Measurements from ENCODE around the gene CAPN15.
A peak's percentile ranks its signal among the peaks of the same experiment; 100 is the strongest.
"Not testable (repeated sequence)": the region's sequence is repeated elsewhere in the genome, so short reads cannot be mapped to it uniquely, and the experiment has no call there.

Gene CAPN15

DNA sequence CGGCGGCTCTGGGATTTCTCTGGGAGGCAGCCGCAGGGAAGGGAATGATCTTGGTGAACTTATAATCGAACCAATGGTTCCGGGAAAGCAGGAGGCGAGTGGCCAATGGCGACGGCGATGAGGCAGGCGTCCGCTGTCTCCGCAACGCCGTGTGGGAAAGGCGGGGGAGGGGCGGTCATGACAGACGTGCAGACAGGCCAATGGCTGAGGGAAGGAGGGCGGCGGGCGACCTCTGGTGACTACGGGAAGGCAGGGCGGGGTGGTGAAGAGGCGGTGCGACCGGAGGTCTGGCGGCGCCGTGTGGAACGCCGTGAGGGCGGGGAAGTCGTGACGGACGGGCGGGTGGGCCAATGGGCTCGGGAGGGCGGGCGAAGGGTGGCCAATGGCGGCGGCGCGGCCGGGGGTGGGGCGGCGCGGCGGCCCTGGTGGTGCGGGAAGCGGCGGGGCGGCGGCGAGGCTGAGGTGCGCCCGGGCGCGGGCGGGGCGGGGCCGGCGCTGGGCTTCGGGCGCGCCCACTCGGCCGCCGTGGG, 62.2 kb downstream of the CAPN15 start, which contains the start of gene RAB40C:
RAB40C (plus strand) TSS at position 409 of the 530 bp plus-strand sequence. CDS start 226 bp downstream, outside the sequence.
- DNase-seq (ENCODE audit: low read depth in 1 of 2, low spot score in 1 of 2) = peak; percentile 97 to 98

DNA sequence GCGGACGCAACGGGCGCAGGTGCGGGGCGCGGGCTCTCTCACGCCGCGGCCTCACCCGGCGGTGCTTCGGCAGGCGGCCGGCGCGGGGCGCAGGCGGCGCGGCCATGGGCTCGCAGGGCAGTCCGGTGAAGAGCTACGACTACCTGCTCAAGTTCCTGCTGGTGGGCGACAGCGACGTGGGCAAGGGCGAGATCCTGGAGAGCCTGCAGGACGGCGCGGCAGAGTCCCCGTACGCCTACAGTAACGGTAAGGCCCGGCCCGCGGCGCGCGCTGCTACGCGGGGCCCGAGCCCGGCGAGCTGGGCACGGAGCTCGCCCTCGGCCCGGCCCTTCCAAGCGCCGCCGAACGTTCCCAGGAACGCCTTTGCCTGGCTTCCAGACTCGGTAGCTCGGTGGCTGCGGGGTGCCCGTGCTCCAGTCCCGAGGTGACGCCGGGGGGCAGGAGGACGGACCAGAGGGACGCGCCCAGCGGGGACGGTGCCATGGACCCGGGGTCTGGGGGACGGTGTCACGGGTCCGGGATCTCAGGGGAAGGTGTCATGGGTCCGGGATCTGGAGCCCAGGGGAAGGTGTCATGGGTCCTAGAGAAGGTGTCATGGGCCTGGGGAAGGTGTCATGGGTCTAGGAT, 62.8 kb downstream of the CAPN15 start:
- no peak for DNase-seq (ENCODE audit: low read depth in 1 of 2, low spot score in 1 of 2)

DNA sequence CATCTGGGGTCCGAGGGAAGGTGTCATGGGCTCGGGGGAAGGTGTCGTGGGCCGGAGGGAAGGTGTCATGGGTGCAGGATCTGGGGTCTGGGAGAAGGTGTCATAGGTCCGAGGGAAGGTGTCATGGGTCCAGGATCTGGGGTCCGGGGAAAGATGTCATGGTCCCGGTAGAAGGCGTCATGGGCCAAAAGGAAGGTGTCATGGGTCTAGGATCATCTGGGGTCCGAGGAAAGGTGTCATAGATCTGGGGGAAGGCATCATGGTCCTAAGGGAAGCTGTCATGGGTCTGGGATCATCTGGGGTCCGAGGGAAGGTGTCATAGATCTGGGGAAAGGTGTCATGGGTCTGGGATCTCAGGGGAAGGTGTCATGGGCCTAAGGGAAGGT, 63.3 kb downstream of the CAPN15 start:
- no peak for DNase-seq (ENCODE audit: low read depth in 1 of 2, low spot score in 1 of 2)

DNA sequence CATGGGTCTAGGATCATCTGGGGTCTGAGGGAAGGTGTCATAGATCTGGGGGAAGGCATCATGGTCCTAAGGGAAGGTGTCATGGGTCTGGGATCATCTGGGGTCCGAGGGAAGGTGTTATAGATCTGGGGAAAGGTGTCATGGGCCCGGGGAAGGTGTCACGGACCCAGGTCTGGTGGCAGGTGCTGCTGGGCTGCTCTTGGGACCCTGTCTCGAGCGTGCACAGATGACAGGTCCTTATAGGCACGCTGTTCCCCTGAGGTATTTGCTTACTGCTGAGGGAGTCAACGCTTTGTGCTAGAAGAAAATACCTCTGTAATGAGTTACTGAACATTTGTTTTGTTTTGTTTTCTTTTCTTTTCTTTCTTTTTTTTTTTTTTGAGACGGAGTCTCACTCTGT, 63.7 kb downstream of the CAPN15 start:
- no peak for DNase-seq (ENCODE audit: low read depth in 1 of 2, low spot score in 1 of 2)

DNA sequence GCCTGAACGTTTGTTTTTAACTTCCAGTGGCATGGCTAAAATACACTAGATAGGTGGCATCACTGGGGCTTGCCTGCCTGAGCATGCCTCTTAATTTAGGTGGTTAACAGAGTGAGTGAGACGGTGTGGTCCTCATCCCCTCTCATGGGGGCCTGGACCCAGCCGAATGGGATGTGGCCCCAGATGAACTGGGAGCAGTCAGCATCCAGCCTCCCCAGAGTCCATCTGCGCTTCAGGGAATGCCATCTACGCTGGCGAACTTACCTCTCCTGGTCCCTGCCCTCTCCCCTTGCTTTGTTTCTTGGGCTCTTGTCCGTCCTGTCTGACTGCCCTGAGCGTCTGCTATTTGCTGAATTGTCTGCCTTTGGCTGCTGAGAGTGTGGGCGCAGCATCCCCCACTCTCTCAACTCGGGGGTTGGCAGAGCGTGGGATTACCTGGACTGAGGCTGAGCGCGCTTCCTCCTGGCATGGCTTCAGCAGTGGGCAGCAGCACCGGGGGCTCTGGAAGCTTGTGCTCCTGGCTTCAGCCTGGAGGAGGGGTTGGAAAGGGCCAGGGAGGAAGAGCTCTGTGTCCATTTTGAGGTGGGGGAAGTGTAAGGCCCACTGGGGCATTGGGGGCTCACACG, 64.5 kb downstream of the CAPN15 start:
- no peak for DNase-seq (ENCODE audit: low read depth in 1 of 2, low spot score in 1 of 2)

DNA sequence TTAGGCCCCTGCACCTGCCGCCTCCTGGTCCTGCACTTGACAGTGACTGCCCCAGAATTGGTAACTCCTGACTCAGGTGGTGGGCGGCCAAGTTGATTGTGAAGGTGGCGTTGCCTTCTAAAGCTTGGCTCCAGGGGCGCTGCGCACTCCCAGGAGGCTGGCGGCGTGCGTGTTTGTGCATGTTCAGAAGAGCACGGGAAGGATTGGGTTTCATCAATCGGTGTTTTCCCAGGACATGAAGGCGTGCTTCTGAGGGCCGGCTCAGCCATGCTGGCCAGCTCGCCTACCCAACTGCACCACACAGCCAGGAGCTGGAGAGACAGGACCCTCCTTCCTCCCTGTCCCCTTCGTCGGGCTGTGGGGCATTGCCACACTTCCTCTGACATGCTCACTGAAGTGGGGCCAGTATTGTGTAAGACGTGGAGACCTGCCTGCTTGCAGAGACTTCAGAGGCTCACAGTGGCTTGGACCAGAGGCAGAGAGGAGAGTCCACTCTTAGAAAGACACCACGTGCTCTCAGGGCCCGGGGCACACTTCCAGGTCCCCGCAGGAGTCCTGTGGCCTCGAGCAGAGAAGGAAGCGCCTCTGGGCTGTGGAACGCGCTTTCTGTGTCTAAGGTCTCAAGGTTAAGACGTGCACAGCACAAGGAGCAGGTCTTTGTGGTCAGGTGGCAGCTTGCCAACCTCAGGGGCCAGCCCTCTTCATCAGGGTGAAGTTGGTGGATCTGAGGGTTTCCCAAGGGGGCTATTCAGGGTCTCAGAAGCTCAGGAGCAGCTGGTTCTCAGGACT, 65.2 kb downstream of the CAPN15 start:
- no peak for DNase-seq (ENCODE audit: low read depth in 1 of 2, low spot score in 1 of 2)

DNA sequence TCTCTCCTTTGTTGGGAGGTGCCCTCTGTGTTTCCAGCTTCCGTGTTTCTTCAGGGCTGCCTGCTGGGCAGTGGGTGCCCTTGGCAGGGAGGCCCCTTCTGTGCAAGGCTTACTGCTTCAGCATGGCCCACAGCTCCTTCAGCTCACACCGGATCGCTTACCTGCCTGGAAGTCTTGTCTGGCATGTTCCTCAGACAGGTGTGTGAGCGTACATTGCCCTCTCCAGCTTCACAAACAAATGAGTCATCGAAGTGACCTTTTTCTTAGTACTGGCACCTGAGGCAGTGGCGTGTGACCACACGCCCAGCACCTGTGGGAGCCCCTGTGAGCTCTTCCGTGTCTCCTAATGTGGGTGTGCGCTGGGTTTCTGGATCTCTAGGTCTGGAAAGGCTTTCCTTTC, 65.9 kb downstream of the CAPN15 start:
- no peak for DNase-seq (ENCODE audit: low read depth in 1 of 2, low spot score in 1 of 2)

DNA sequence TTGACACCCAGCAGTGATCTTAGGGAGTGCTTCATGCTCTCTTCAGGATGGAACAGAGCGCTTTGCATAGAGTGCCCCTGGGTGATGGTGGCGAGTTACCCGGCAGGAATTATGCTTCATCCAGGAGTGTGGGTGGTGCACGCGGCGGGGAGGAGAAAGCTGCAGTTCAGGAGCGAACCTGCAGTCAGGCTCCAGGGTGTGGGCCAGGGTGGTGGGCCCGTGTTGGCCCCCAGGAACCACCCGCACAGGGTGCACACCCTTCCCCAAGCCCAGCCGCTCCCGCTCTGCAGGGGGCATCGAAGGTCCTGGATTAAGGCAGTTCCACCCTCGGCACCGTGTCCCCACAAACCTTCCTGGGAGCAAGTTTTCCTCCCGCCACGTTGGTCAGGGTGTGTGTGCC, 66.3 kb downstream of the CAPN15 start:
- no peak for DNase-seq (ENCODE audit: low read depth in 1 of 2, low spot score in 1 of 2)

DNA sequence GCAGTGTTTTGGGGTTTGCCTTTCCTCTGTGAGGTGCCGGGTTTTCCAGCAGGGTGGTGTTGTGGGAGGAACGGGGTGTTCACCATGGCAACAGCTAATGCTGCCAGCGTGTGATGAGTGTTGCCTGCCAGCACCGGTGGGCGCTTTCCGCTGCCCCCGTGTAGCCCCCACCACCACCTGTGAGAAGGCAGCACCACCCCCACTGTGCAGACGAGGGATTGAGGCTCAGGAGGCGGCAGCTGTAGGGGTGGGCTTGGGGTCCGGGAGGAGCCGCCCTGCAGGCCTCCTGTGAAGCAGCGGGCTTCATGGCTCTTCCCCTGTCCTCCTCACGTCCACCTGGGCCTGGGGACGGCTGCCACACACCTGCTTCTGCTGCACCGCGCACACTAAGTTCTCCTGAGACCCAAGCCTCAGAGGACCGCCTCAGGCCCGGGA, 67.6 kb downstream of the CAPN15 start:
- no peak for DNase-seq (ENCODE audit: low read depth in 1 of 2, low spot score in 1 of 2)

DNA sequence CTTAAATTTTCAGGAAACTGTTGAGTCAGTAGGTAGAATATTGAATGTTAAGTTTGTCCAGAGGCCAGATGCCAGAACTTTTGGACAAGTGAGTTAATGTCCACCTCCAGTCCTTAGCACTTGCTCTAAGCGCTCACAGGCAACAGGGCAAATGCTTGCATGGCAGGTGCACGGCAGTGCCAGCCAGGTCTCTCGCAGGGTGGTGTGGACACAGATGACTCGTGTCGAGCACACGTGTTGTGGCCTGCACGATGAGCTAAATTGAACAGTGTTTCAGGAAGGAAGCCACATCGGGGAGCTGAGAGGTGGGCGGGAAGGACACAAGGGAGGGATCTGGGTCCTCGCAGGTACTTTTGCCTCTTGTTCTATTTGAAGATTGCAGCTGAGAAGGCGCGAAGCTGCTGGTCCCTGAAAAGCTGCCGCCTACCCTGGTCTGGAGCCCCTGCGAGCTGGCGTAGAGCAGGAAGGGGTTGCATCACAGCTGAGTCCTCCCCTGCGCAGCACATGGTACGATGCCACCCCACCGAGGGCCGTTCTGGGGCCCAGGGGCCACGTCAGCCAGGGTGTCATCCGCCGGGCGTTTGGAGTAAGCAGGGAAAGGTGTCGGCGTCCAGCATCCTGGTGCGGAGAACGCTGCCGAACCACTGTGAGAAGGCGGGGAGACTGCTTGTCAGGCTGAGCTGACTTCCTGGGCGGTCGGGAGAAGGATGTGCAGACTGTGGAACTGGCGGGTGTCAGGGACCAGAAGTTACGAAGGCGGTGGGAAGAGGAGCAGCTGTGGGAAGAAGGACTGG, 68.6 kb downstream of the CAPN15 start:
- no peak for DNase-seq (ENCODE audit: low read depth in 1 of 2, low spot score in 1 of 2)

DNA sequence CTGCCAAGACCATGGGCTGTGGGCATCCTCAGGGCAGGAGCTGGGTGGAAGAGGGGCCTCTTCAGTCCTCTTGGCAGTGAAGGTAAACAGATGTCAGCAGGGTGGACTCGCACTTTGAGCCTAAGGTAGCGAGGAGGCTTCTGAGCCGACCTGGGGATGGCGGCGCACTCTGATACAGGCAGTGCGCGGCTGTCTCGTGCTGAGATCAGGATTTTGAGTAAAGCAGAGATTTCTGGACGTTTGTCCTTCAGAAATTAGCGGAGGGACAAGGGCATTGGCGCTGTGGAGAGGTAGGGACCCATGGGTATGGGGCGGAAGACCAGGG, 69.2 kb downstream of the CAPN15 start:
- DNase-seq (ENCODE audit: low read depth in 1 of 2, low spot score in 1 of 2) = no peak

DNA sequence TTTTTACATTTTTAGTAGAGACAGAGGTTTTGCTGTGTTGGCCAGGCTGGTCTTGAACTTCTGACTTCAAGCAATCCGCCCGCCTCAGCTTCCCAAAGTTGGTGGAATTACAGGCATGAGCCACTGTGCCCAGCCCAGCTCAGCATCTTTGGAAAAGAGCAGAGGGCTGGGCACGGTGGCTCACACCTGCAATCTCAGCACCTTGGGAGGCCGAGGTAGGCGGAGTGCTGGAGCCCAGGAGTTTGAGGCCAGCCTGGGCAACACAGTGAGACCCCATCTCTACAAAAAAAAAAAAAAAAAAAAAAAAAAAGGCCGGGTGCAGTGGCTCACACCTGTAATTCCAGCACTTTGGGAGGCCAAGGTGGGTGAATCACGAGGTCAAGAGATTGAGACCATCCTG, 70.1 kb downstream of the CAPN15 start:
- DNase-seq (ENCODE audit: low read depth in 1 of 2, low spot score in 1 of 2) = not testable (repeated sequence)

DNA sequence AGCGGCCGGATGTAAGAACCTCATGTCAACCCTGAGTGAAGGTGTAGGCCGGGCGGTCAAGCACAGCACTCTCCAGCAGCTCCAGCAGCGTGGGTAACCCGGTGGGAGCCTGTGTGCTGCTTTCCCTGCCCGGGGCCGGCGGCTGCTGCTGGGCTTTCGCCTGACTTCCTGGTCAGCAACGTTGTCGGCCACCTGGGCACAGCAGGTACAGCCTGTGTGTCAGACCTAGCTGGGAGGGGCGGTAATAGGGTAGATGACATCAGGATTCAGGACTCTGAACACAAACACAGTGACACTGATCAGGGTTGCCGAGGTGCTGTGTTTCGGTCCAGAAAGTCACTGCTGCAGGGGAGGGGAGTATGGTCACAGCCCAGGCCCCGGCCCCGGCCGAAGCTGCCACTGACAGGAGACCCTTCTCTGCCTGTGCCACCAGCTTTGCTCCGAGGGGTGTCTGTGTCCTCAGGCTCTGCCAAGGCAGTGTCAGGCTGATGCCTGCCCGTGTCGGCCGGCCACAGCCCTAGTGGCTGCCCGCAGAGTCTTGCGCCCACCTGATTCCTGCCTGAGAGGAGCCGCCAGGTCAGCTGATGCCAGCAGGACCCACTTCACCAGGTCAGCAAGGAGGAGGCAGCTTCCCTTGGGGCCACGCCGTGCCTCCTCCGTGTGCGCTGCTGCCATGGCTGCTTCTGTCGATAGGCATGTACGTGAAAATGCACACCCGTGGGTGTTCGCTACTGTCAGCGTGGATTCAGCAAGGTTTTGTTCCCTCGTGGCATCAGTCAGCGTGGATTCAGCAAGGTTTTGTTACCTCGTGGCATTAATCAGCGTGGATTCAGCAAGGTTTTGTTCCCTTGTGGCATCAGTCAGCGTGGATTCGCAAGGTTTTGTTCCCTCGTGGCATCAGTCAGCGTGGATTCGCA, 71.6 kb downstream of the CAPN15 start:
- no peak for DNase-seq (ENCODE audit: low read depth in 1 of 2, low spot score in 1 of 2)

DNA sequence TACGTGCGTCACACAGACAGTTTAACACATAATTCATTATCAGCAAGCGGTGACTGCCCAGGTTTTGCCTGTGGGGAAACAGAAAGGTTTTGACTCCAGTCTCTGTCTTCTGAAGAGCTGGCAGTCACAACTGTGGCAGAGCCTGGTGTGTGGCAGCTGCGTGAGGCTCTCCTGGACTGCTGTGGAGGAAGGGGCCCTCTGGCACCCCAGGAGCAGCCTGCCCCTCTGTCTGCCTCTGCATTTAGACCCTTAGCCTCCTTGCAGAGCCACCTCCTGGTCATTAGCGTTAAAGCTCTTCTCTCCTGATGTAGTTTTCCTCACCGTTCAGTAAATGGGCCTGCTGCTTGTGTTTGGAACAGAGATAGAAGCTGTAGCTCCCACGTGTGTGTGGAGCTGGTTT, 73.3 kb downstream of the CAPN15 start:
- no peak for DNase-seq (ENCODE audit: low read depth in 1 of 2, low spot score in 1 of 2)

DNA sequence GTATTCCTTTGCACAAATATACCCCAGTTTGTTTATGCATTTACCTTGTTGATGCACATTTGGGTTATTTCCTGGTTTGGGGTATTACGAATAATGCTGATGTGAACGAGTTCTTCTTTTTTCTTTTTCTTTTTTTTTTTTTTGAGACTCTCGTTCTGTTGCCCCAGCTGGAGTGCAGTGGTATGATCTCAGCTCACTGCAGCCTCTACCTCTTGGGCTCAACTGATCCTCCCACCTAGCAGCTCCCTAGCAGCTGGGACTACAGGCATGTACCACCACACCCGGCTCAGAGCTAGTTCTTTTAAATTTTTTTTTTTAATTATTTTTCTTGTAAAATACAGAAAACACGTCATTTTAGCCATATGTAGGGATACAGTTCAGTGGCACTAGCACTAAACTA, 76.4 kb downstream of the CAPN15 start:
- DNase-seq (ENCODE audit: low read depth in 1 of 2, low spot score in 1 of 2) = no peak
